ENCODE results near the gene DAND5. TPM values are rescaled to one million over a fixed set of nuclear protein-coding genes. Genes with fewer than 3 reads are reported as not detected.

Gene DAND5
- total and polyA plus RNA-seq, 2 of the 13 experiments (the other 11 are each of a cell fraction or from before 2014, with no cell fraction given): 0.04 TPM; not detected in 1

- 0 out of 2 replicates have a peak, but pooled peaks have one; percentile 6 for TF ChIP-seq BATF2 (CRISPR knock-in tag; IDR thresholded peaks at IDR 0.05)
- TF ChIP-seq ZBTB4 (CRISPR knock-in tag; IDR thresholded peaks at IDR 0.05; ENCODE audit: borderline replicate concordance): no peak
- no peak for TF ChIP-seq THYN1 (CRISPR knock-in tag; IDR thresholded peaks at IDR 0.05; ENCODE audit: borderline replicate concordance, low read depth)
- TF ChIP-seq ZNF121 (CRISPR knock-in tag; IDR thresholded peaks at IDR 0.05): no peak
- no peak for TF ChIP-seq ZFAT (CRISPR knock-in tag; conservative IDR thresholded peaks at IDR 0.05)
- TF ChIP-seq ZFP91 (CRISPR knock-in tag; IDR thresholded peaks at IDR 0.05; ENCODE audit: borderline replicate concordance): peak; percentile 80; the same call in 1 of the 2 replicates
- no peak for TF ChIP-seq IRX3 (CRISPR knock-in tag; IDR thresholded peaks at IDR 0.05; ENCODE audit: borderline replicate concordance, low read depth)
- TF ChIP-seq NR2C2 (CRISPR knock-in tag; IDR thresholded peaks at IDR 0.05; ENCODE audit: borderline replicate concordance): no peak; the same call in none of the 2 replicates
- TF ChIP-seq ZNF430 (CRISPR knock-in tag; IDR thresholded peaks at IDR 0.05): no peak; the same call in 1 of the 2 replicates
- TF ChIP-seq YEATS2 (CRISPR knock-in tag; IDR thresholded peaks at IDR 0.05; ENCODE audit: borderline replicate concordance): no peak
- TF ChIP-seq GABPB1 (CRISPR knock-in tag; IDR thresholded peaks at IDR 0.05): peak; percentile 10; the same call in 1 of the 2 replicates
- 0 out of 2 replicates have a peak, but pooled peaks have one; percentile 62 for TF ChIP-seq GTF3A (CRISPR knock-in tag; conservative IDR thresholded peaks at IDR 0.05)
- TF ChIP-seq ZBTB39 (CRISPR knock-in tag; IDR thresholded peaks at IDR 0.05): no peak
- 0 out of 2 replicates have a peak, but pooled peaks have one; percentile 43 for TF ChIP-seq ZNF224 (CRISPR knock-in tag; IDR thresholded peaks at IDR 0.05)
- TF ChIP-seq NR2F2 (IDR thresholded peaks at IDR 0.05; ENCODE audit: borderline replicate concordance, low read depth): no peak
- no peak for TF ChIP-seq RBAK (CRISPR knock-in tag; IDR thresholded peaks at IDR 0.05)
- no peak for TF ChIP-seq NFKBIZ (CRISPR knock-in tag; IDR thresholded peaks at IDR 0.05)
- 0 out of 2 replicates have a peak, but pooled peaks have one; percentile 75 for TF ChIP-seq ZNF44 (CRISPR knock-in tag; IDR thresholded peaks at IDR 0.05)
- peak; percentile 14; the same call in 1 of the 2 replicates for TF ChIP-seq ZGPAT (CRISPR knock-in tag; IDR thresholded peaks at IDR 0.05)
These were observed 30.4 kb upstream of the DAND5 start (continued) for GRCh38 chr19:12938779-12939601.

Data from HepG2 (cell line).